GM18508 (cell line): ENCODE data around the gene LRRC74B.
"Not testable (repeated sequence)": the region's sequence is repeated elsewhere in the genome, so short reads cannot be mapped to it uniquely, and the experiment has no call there.

ENCODE experiments used
- ATAC-seq: cut with Tn5 transposase; IDR thresholded peaks from one replicate; pipeline ENCODE4 v1.9.1; 2021; ENCODE audit warnings: moderate number of reproducible peaks; ENCODE audit not compliant: insufficient read depth, unreplicated experiment

LRRC74B gene

GRCh38 chr22:21073023-21073422, 27.3 kb downstream of the LRRC74B start:
- no peak for ATAC-seq

GRCh38 chr22:21073482-21073881, 27.7 kb downstream of the LRRC74B start:
- ATAC-seq = no peak

- ATAC-seq = no peak
Measured at GRCh38 chr22:21074102-21074715, 28.5 kb downstream of the LRRC74B start.

GRCh38 chr22:21075516-21076138, 29.9 kb downstream of the LRRC74B start:
- no peak for ATAC-seq

- ATAC-seq = no peak
Measured at GRCh38 chr22:21076912-21077625, 31.3 kb downstream of the LRRC74B start.

- no peak for ATAC-seq
Measured at GRCh38 chr22:21077884-21078508, 32.2 kb downstream of the LRRC74B start.

- ATAC-seq = no peak
Measured at GRCh38 chr22:21078916-21079315, 33.2 kb downstream of the LRRC74B start.

- ATAC-seq = no peak
Measured at GRCh38 chr22:21079493-21079892, 33.7 kb downstream of the LRRC74B start.

- no peak for ATAC-seq
Measured at GRCh38 chr22:21080435-21081137, 34.8 kb downstream of the LRRC74B start.

GRCh38 chr22:21082248-21082647, 36.5 kb downstream of the LRRC74B start:
- no peak for ATAC-seq

GRCh38 chr22:21087119-21087518, 41.4 kb downstream of the LRRC74B start:
- ATAC-seq = no peak

GRCh38 chr22:21087926-21088325, 42.2 kb downstream of the LRRC74B start:
- ATAC-seq = not testable (repeated sequence)

- not testable (repeated sequence) for ATAC-seq
Measured at GRCh38 chr22:21091220-21091619, 45.5 kb downstream of the LRRC74B start.

- ATAC-seq = no peak
Measured at GRCh38 chr22:21092797-21093554, 47.2 kb downstream of the LRRC74B start.

- ATAC-seq = not testable (repeated sequence)
Measured at GRCh38 chr22:21093555-21094137, 47.9 kb downstream of the LRRC74B start.

GRCh38 chr22:21094911-21095772, 49.4 kb downstream of the LRRC74B start:
- no peak for ATAC-seq

- ATAC-seq = no peak
Measured at GRCh38 chr22:21095773-21096107, 50.0 kb downstream of the LRRC74B start.

GRCh38 chr22:21096878-21097277, 51.1 kb downstream of the LRRC74B start:
- ATAC-seq = not testable (repeated sequence)
